Caco-2 (cell line): ENCODE measurements around the gene SKAP2. TPM values are rescaled to one million over a fixed set of nuclear protein-coding genes. Genes with fewer than 3 reads are reported as not detected.

Experiments used
- BruUV-seq: library from RNA; stranded (reverse); fragments of 400-500 nt; replicated peaks from 2 replicates; lab custom pipeline; 2021; lab: Mats Ljungman, UMichigan
- CTCF ChIA-PET: fragments of 300-600 bp; sonication (Branson Sonifier 250); formaldehyde crosslinking; loops from one replicate; lab custom pipeline; 2022; ENCODE audit warnings: antibody characterized with exemption; lab: Charles Lee
- POLR2A ChIA-PET: fragments of 300-600 bp; sonication (Branson Sonifier 250); formaldehyde crosslinking; loops from one replicate; lab custom pipeline; 2022; ENCODE audit warnings: antibody characterized with exemption; lab: Charles Lee
- DNase-seq, 2 experiments: peaks; one replicate each; pipeline versions ENCODE4 v3.0.0 to v3.0.0-alpha.2; 2020 to 2022
- H3K27me3 ChIP-seq: replicated peaks from 2 replicates; pipeline ENCODE4 v1.6.0; 2011; ENCODE audit warnings: low read length; ENCODE audit not compliant: control insufficient read depth, insufficient read depth
- H3K36me3 ChIP-seq: 2 replicates; pipeline ENCODE4 v1.5.1; 2011; ENCODE audit warnings: low read length; ENCODE audit not compliant: control insufficient read depth, insufficient read depth
- H3K4me1 ChIP-seq: fragments of 250-450 bp; sonication (Bioruptor Pico); 2 replicates; pipeline ENCODE4 v1.5.1; 2020; ENCODE audit warnings: mild to moderate bottlenecking
- H3K4me3 ChIP-seq: 2 replicates; pipeline ENCODE4 v1.5.1; 2011; ENCODE audit warnings: low read depth, mild to moderate bottlenecking, control low read depth, low read length
- H3K9me3 ChIP-seq: fragments of 250-450 bp; sonication (Bioruptor Pico); 2 replicates; pipeline ENCODE4 v1.5.1; 2020; ENCODE audit warnings: mild to moderate bottlenecking, moderate library complexity
- H3K27ac Mint-ChIP-seq: one replicate; pipeline ENCODE4 v1.8.0; 2022; ENCODE audit warnings: mixed read lengths; ENCODE audit not compliant: unreplicated experiment
- H3K27me3 Mint-ChIP-seq: one replicate; pipeline ENCODE4 v1.8.0; 2022; ENCODE audit warnings: mixed read lengths; ENCODE audit not compliant: insufficient read depth, unreplicated experiment
- H3K36me3 Mint-ChIP-seq: one replicate; pipeline ENCODE4 v1.8.0; 2022; ENCODE audit warnings: mild to moderate bottlenecking, mixed read lengths; ENCODE audit not compliant: insufficient read depth, unreplicated experiment
- H3K4me1 Mint-ChIP-seq: one replicate; pipeline ENCODE4 v1.8.0; 2022; ENCODE audit warnings: low read depth, mixed read lengths; ENCODE audit not compliant: unreplicated experiment
- H3K4me3 Mint-ChIP-seq: one replicate; pipeline ENCODE4 v1.8.0; 2022; ENCODE audit warnings: mild to moderate bottlenecking, moderate library complexity, mixed read lengths; ENCODE audit not compliant: unreplicated experiment
- H3K9me3 Mint-ChIP-seq: one replicate; pipeline ENCODE4 v1.8.0; 2022; ENCODE audit warnings: mixed read lengths; ENCODE audit not compliant: unreplicated experiment
- CTCF ChIP-seq, 2 experiments: fragments of 200-600 bp in 1 of 2; IDR thresholded peaks; 1 replicate in 1 of 2; 2 replicates in 1 of 2; pipeline versions ENCODE4 v1.5.1 to v1.8.0; 2011 to 2022; ENCODE audit warnings: antibody characterized with exemption in 1 of 2, control low read depth in 1 of 2, inconsistent platforms in 1 of 2, low read depth in 1 of 2, low read length in 1 of 2, mild to moderate bottlenecking in 1 of 2, moderate library complexity in 1 of 2; ENCODE audit not compliant: insufficient read depth in 1 of 2, severe bottlenecking in 1 of 2, unreplicated experiment in 1 of 2
- intact Hi-C: fragments of 100-400 bp; cut with micrococcal nuclease; formaldehyde crosslinking; loops from one replicate; pipeline ENCODE4 v1.10.0; 2022; ENCODE audit not compliant: unreplicated experiment
- total RNA-seq: library from RNA; stranded (reverse); gene quantifications from 2 replicates; pipeline ENCODE4 v1.2.3, GENCODE V29; 2022

The SKAP2 gene
- total RNA-seq, 1 experiment from 2014 or later = 36.2 TPM

GRCh38 chr7:26686448-26686981 lies 177.9 kb downstream of the SKAP2 start:
- CTCF ChIA-PET = interaction anchor here (1.4 kb wide), 1 partner anchor 177 kb away, joined by 3 read pairs; no protein-coding TSS in a partner anchor
- no peaks in the 10 kb centered on the region for H3K36me3 ChIP-seq
- peak; percentile 51 to 72 for DNase-seq
- peaks cover 32% of the 10 kb centered on the region for H3K4me1 Mint-ChIP-seq
- no peaks in the 10 kb centered on the region for H3K27me3 ChIP-seq
- no TSS peak for BruUV-seq
- POLR2A ChIA-PET = no interaction called here
- no peaks in the 10 kb centered on the region for H3K9me3 ChIP-seq
- H3K27ac Mint-ChIP-seq = peak overlapping the region; percentile 73
- no peaks in the 10 kb centered on the region for H3K36me3 Mint-ChIP-seq
- intact Hi-C loops = loop anchor here (1.0 to 2.0 kb wide), 3 partner anchors 157 to 254 kb away; no protein-coding TSS in a partner anchor
- peaks cover 58% of the 10 kb centered on the region for H3K4me1 ChIP-seq
- H3K27me3 Mint-ChIP-seq = no peaks in the 10 kb centered on the region
- H3K4me3 Mint-ChIP-seq = no peak overlapping the region
- peak; percentile 52 to 66 for TF ChIP-seq CTCF (IDR thresholded peaks at IDR 0.05; ENCODE audit: insufficient read depth in 1 of 2, low read depth in 1 of 2, low read length in 1 of 2, severe bottlenecking in 1 of 2, unreplicated experiment in 1 of 2)
- H3K4me3 ChIP-seq = no peak overlapping the region
- H3K9me3 Mint-ChIP-seq = no peaks in the 10 kb centered on the region

GRCh38 chr7:26685606-26686005 lies 178.8 kb downstream of the SKAP2 start:
- intact Hi-C loops = loop anchor here (1.0 to 2.0 kb wide), 3 partner anchors 158 to 255 kb away; no protein-coding TSS in a partner anchor
- DNase-seq = no peak
- Histone ChIP-seq H3K4me1 (peaks cover 55% of the 10 kb centered on the region), H3K9me3 (no peaks in the 10 kb centered on the region), H3K36me3 (no peaks in the 10 kb centered on the region), H3K27me3 (no peaks in the 10 kb centered on the region), H3K4me3 (no peak overlapping the region)
- POLR2A ChIA-PET = no interaction called here
- TF ChIP-seq CTCF (IDR thresholded peaks at IDR 0.05; ENCODE audit: insufficient read depth in 1 of 2, low read depth in 1 of 2, low read length in 1 of 2, severe bottlenecking in 1 of 2, unreplicated experiment in 1 of 2) = no peak
- Mint-ChIP-seq H3K36me3 (no peaks in the 10 kb centered on the region), H3K9me3 (no peaks in the 10 kb centered on the region), H3K4me3 (no peak overlapping the region), H3K27ac (no peak overlapping the region), H3K4me1 (peaks cover 28% of the 10 kb centered on the region), H3K27me3 (no peaks in the 10 kb centered on the region)
- CTCF ChIA-PET = no interaction called here
- no TSS peak for BruUV-seq

- intact Hi-C loops = no loop called here
- no peak overlapping the region for H3K4me3 ChIP-seq
- no peak for TF ChIP-seq CTCF (IDR thresholded peaks at IDR 0.05; ENCODE audit: insufficient read depth in 1 of 2, low read depth in 1 of 2, low read length in 1 of 2, severe bottlenecking in 1 of 2, unreplicated experiment in 1 of 2)
- no peaks in the 10 kb centered on the region for H3K9me3 Mint-ChIP-seq
- no peak overlapping the region for H3K4me3 Mint-ChIP-seq
- H3K4me1 Mint-ChIP-seq = peaks cover 26% of the 10 kb centered on the region
- no peaks in the 10 kb centered on the region for H3K27me3 Mint-ChIP-seq
- no peaks in the 10 kb centered on the region for H3K36me3 ChIP-seq
- ChIA-PET CTCF (no interaction called here), POLR2A (no interaction called here)
- BruUV-seq = no TSS peak
- no peaks in the 10 kb centered on the region for H3K27me3 ChIP-seq
- peaks cover 49% of the 10 kb centered on the region for H3K4me1 ChIP-seq
- no peak for DNase-seq
- no peak overlapping the region for H3K27ac Mint-ChIP-seq
- H3K36me3 Mint-ChIP-seq = no peaks in the 10 kb centered on the region
- no peaks in the 10 kb centered on the region for H3K9me3 ChIP-seq
Measured at GRCh38 chr7:26684447-26684846, 179.9 kb downstream of the SKAP2 start.
